HG02759 (cell line): ENCODE data around the gene MAN2B1.
"Not testable (repeated sequence)": the region's sequence is repeated elsewhere in the genome, so short reads cannot be mapped to it uniquely, and the experiment has no call there.

ENCODE experiments used
- ATAC-seq: cut with Tn5 transposase; IDR thresholded peaks from one replicate; pipeline ENCODE4 v1.9.1; 2021; ENCODE audit warnings: mild to moderate bottlenecking, moderate library complexity; ENCODE audit not compliant: unreplicated experiment

The MAN2B1 gene

DNA sequence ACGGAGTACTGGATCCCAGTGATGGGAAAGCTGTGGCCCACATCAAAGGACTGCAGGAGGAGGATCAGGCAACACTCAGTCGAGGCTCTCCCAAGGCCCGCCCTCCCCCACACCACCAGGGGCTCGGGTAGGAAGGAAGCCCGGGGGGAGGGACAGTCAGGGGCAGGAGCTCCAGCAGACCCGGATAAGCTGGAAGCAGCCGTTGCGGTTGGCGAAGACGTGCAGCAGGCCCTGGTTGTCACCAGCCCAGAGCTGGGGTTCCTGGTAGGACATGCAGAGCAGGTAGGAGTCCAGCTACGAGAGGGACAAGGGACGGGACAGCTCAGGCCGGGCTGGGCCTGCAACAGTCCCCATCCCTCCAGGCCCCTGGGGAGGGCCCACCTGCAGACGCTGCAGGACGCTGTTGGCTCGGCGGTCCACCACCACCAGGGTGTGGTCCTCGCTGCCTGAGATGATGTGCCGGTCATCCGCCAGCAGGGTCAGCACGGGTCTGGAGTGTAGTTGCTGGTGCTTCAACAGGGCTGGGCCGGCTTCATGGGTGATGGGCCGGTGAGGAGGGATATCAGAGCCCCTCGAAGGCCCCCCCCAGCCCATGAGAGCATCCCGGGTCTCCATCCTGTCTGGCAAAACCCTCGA, 23.2 kb upstream of the MAN2B1 start:
- no peak for ATAC-seq

DNA sequence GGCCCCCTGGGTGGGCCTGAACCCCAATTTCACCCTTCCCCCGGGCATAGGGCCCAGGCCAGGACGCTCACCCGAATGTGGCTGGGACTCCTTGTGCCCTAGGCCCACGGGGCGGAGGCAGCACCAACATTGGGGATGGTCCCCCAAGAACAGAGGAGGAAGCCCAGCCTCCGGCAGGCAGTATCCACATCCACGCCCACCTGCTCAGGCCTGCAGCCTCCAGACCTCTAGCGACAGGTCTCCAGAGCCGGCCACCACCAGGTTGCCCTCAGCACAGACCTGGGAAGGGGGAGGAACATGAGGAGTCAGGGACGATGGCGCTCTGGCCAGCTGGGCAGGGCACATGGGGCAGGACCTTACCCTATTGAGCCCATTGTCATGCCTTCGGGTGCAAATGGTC, 22.5 kb upstream of the MAN2B1 start:
- no peak for ATAC-seq

DNA sequence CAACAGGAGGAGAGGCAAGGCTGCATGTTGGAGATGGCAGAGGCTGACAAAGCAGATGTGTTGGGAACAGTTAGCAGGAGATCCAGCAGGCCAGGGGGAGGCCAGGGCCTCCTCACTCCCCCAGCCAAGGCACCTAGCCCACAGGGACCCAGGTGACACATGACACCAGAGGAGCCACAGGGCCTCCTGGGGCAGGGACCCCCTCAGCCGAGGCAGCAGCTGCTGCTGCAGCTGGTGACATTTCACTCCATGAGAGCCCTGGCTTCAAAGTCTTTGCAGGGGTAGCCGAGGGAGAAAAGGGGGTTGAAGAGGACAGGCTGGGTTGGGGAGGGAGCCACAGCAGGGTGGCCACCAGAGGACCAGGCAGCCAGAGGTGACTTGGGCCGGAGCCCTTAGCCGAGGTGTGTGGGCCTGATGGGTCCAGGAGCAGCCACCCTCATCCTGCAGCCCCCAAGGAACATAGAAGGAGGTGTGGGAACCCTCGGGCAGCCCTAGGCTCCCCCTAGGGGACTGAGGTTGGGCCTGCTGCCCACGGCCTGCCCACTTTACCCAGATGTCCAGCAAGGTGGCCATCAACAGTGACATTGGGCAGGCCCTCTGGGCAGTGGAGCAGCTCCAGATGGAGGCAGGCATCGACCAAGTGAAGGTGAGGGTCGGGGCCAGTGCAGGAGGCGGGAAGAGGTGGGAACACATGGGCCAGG, 21.1 kb upstream of the MAN2B1 start, which contains the start of gene GNG14:
TSS of gene GNG14 (plus strand) at position 503 of the 701 bp plus-strand sequence. CDS start at position 554, 51 bp downstream.
- no peak for ATAC-seq

DNA sequence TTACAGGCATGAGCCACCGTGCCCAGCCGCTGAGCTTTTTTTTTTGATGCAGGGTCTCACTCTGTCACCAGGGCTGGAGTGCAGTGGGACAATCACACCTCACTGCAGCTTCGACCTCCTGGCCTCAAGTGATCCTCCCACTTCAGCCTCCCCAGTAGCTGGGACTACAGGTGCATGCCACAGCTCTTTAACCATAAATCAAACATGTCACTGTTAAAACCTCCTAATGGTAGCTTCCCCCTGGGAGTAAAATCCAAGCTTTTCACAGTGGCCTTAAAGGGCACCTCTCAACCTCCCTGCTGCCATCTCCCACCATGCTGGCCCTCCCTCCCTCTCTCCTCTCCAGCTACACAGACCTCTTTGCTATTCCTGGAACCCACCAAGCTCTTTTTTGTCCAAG, 19.3 kb upstream of the MAN2B1 start:
- no peak for ATAC-seq

DNA sequence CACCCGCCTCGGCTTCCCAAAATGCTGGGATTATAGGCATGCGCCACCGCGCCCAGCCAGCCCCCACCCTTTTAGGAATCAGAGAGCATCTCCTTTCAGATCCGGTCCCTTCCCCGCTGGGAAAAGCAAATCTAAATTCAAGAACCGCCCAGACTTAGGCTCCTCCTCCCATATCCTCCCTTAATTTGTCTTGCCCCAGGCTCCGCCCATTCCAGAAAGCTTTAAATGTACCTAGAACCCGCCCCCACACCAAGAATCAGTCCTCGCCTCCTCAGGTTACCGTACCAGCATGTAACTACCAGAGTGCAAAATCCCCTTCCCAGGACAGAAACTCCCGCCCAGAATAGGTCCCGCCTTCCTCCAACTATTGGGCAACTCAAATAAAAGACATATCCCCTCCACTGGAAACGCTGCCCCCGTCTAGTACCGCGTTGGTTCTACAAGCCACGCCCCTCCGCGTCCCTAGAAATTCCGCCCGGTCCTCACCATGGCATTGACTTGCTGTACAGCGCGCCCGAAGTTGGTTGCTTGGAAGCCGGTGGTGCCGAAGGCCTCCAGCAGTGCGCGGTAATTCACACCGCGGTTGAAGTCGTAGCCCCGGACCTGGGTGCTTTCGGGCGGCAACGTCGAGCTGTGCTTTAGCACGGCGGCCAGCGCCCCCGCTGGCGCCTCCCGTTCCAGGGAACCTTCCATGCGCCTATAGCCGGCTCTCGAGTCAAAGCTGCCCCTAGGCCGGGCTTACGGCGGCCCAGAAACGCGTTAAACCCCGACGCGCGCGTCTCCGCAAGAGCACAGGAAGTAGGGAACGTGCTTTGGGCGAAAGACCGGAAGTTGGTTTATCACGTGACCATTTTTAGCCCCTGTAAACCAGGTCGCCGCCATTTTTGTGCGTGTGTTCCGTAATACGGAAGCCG, 14.8 kb upstream of the MAN2B1 start, which contains the start of gene DHPS:
TSS of gene DHPS (minus strand) at position 807 of the 914 bp plus-strand sequence. CDS start at position 693, 114 bp downstream.
- peak; percentile 82 for ATAC-seq

DNA sequence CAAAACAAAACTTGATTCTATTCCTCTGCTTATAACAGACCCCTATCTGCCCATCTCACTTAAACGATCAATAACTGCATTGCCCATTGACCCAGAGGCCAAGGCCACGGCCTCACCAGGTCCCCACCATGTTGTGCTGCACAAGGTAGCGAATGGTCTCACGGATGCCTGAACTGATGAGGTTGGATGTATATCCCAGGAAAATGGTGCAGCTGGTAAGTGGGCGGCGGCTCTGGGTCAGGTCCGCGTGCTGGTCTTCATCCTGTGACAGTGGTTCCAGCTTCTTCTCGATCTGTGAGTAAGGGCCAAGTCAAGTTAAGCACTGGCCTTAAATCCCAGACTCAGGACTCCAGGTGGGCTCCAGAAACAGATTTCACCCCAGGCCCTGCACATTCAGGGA, 13.5 kb upstream of the MAN2B1 start:
- no peak for ATAC-seq

DNA sequence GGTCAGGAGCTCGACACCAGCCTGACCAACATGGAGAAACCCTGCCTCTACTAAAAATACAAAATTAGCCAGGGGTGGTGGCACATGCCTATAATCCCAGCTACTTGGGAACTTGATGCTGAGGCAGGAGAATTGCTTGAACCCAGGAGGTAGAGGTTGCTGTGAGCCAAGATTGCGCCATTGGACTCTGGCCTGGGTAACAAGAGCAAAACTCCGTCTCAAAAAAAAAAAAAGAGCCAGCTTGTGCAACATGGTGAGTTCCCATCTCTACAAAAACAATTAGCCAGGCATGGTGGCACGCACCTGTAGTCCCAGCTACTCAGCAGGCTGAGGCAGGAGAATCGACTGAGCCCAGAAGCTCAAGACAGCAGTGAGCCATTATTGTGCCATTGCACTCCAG, 11.5 kb upstream of the MAN2B1 start:
- not testable (repeated sequence) for ATAC-seq

DNA sequence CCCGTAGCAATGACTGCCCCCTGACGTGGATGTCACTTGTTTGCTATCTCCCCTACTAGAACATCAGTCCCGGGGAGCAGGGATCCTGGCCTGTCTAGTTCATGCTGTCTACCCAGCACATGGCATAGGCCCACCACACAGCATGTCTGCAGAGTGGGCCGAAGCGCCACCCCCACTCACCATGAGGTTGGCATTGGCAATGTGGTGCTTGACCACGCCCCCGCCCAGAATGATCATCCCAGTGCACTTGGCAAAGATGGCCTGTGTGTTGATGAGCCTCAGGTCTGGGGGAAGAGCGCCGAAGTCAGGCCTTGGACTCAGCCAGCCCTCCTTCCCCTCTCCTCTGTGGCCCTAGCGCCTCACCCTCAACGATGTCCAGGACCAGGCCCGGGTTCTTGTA, 10.4 kb upstream of the MAN2B1 start:
- no peak for ATAC-seq

DNA sequence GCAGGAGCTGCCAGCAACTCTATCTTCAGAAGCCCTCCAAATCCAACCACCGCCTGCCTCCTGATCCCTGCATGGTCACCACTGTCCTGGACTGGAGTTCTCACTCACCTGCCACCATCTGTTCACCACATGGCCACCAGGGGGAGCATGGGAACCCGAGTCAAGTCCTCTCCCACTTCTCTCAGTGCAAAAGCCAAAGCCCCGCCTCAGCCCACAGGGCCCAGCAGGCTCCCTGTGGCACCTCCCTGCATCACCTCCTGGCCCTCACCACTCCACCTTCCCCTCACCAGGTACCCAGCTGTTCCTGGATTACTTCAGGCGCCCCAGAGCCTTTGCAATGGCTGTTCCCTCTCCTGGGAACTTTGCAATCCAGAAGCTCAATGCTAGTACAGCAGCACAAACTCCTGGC, 9.8 kb upstream of the MAN2B1 start:
- ATAC-seq: no peak

DNA sequence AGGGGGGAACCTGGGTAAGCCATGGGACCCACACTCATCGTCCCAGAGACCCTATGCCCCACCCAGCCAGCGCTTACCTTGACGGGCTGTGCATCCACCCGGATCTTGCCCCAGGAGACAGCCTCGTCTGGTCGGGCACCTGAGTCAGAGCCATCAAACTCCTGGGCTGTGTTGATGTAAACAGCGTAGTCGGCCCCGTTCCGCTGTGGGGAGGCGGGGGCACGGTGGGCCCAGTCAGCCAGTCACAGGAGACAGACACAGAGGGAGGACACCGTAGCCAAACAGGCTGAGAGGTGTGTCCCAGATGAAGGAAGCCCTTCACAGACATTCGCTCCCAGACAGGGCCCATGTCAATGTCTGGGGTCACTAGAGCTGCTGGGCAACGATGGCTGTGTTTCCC, 9.4 kb upstream of the MAN2B1 start:
- ATAC-seq: no peak

DNA sequence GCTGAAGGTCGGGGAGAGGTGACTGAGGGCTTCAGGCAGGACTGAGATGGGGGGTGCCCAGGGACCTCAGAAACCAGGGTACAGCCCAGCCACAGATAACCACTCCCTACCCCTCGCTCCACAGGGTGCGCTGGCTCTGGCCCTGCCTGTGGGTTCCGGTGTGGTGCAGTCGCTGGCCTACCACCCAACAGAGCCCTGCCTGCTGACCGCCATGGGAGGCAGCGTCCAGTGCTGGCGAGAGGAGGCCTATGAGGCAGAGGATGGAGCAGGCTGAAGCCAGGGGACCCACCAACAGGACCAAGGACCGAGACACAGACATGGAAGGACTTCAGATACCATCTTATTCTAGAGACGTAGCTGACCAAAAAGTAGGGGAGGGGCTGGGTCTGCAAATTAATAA, 8.9 kb upstream of the MAN2B1 start:
- no peak for ATAC-seq

DNA sequence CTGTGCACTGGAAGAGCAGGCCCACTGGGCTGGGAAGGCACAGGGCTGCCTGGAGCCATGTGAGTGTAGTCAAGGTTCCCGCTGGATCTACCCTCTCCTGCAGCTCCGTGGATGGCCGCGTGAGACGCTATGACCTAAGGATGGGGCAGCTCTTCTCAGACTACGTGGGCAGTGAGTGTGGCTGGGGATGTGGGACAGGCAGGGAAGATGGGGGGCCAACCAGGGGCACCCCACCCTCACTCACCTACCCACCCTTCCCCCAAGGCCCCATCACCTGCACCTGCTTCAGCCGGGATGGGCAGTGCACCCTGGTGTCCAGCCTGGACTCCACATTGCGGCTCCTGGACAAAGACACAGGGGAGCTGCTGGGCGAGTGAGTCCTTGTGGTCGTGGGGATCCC, 6.2 kb upstream of the MAN2B1 start:
- ATAC-seq: no peak

DNA sequence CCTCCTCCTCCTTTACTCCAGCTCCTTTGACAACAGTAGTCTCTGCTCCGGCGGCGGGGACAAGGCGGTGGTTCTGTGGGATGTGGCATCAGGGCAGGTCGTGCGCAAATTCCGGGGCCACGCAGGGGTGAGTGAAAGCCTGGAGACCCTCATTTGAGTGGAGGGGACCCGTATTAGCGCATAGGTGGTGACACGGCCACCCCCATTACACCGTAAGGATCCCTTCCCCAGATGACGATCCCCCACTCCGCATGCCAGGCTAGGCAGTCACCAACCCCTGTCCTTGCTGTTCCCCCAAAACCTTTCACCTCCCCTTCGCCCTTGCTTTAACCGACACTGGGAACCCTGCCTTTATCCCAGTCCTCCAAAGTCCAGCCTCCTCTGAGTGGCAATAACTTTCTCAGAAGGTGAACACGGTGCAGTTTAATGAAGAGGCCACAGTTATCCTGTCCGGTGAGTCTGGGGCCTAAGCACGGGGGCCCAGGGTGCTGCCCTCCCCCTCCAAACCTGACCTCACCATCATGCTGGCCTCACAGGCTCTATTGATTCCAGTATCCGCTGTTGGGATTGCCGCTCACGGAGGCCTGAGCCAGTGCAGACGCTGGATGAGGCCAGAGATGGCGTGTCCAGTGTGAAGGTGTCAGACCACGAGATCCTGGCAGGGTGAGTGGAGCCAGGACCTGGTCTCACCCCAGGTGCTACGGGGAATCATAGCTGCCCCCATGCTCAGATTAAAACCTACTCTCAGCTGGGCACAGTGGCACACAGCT, 3.8 kb upstream of the MAN2B1 start:
- ATAC-seq: no peak

DNA sequence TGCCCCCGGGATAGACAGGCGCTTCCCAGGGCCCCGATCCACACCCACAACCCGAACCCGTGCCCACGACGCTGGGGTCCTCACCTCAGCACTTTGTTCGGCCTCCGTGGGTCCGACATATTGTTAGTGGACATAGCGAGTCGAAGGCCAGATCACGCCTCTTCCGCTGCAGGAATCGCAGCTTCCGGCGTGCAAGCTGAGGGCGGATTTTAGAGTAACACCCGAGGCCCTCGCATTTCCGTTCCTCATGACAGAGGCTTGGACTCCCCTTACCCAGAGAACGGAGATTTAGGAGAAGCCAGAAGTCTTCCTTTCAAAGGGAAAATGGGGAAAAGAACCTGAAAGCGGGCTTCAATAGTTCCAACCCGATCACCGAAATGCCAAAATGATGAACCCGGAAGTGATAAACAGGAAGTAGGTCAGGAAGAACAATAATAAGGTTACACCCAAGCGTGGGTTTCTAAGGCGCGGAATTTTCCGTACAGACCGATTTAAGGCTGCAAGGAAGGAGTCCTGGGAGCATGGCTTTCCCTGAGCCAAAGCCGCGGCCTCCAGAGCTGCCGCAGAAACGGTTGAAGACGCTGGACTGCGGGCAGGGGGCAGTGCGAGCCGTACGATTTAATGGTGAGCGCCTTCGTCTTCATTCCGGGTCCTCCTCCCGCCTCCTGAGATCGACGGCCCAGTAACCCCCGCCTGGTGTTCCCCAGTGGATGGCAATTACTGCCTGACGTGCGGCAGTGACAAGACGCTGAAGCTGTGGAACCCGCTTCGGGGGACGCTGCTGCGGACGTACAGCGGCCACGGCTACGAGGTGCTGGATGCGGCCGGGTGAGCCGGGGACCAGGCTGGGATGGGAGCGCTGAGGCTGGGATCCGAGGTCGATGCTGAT, 3.0 kb upstream of the MAN2B1 start:
- peak; percentile 48 for ATAC-seq

DNA sequence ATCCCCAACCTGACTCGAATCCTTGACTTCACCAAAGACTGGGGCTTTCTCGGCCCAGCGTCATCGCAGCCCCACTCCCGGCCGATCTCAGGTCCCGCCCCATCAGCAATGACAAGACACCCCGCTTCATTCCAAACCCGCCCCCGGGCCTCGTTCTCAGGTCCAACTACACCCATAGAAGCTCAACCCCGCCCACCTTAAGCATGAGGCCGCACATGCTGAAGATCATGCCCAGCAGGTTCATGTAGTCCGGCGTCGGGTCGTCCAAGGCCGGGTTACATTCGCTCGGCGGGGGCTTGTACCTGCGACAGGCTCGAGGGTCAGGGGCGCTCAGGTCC, 2.4 kb upstream of the MAN2B1 start:
- ATAC-seq: peak; percentile 10

DNA sequence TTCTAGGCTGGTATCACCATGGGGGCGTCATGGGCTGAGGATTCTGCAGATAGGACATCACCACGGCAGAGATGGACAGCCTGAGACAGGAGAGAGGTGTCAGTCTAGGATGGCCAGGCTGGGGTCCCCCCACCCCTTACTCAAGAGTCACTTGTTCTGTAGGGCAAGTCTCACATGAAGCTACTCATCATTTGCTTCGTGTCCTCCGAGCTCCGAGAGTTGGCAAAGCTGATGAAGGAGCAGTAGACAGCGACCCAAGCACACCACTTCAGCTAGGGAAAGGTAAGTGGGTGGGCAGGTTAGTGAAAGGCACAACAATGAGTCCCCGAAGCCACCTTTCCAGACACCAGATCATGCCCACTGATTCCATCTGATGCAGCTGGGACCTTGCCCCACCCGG, 1.8 kb upstream of the MAN2B1 start:
- ATAC-seq: no peak

DNA sequence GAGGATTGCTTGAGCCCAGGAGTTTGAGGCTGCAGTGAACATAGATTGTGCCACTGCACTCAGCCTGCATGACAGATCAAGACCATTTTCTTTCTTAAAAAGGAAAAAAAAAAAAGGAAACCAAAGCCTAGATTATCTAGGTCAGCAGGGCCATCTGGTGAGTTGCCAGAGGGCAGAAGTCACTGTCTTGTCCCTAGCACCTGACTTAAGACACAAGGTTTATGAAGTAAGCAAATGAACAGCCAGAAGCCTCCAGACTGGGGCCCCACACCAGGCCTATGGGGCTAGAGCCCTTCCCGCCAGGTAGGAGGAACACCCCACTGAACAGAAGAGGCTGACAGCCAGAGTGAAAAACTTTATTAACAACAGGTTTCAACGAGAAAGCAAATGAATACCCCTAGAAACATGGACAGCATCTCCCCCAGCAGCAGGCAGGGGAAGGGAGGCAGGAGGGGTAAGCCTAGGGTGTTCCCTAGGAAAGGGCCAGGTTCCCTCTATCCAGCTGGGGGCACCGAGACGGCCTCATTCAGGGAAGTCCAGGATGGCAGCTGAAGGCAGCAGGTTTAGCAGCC, 1.3 kb upstream of the MAN2B1 start:
- no peak for ATAC-seq

DNA sequence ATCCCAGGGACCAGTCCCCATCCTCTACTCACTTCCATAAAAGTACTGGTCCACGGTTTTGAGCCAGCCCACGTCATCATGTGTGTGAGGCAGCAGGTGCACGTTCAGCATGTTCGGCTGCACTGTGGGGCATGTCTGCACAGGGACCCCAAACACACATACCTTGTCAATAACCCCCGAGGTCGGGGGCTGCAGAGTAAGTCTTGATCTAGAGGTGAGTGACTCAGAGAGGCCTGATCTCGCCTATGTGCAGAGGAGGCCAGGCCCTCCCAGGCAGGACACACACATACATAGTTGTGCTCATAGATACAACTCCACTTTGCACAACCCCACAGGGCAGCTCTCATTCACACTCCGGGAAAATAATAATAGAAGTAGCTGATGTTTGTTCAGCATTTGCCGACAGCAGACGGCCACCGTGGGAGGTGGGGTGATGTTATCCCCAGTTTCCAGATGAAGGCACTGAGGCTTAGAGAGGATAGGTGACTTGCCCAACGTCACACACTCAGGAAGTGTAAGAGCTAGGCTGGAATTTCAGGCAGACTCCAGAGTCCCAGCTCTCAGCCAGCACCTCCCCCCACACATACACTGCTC, 774 bp downstream of the MAN2B1 start:
- no peak for ATAC-seq

DNA sequence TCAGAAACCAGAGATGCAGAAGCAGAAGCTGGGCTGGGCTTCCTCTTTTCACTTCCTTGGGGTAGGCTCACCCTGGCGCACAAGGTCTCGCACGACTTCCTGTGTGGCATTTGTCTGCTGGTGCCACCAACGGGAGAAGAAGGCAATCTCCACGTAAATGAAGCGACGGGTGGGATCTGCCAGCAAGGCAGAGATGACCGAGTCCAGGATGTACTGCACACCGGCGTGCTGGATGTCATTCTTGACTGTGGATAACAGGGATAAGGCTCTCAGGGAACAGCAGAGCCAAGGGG, 1.3 kb downstream of the MAN2B1 start:
- ATAC-seq: no peak
